K562 (cell line): ENCODE data around the gene HS2ST1. TPM values are rescaled to one million over a fixed set of nuclear protein-coding genes. Genes with fewer than 3 reads are reported as not detected.
A peak's percentile ranks its signal among the peaks of the same experiment; 100 is the strongest.

ENCODE experiments used
- ATAC-seq: fragments of 200-7000 bp; cut with Tn5 transposase; 3 replicates; pipeline ENCODE4 v1.9.1; 2020; ENCODE audit warnings: moderate library complexity
- BruUV-seq: library from RNA; stranded (reverse); fragments of 400-500 nt; replicated peaks from 2 replicates; lab custom pipeline; 2021; lab: Mats Ljungman, UMichigan
- CTCF ChIA-PET: fragments of 300-600 bp; formaldehyde crosslinking; extraction: SDS; loops from one replicate; lab custom pipeline; 2021; ENCODE audit warnings: low intra/inter-chr PET ratio; lab: Yijun Ruan, JAX
- POLR2A ChIA-PET: fragments of 300-600, 350-650 bp; sonication (Branson Sonifier 250); formaldehyde crosslinking; extraction: SDS; loops from one replicate; lab custom pipeline; 2021; ENCODE audit warnings: antibody characterized with exemption, inconsistent platforms; lab: Yijun Ruan, JAX
- DNase-seq, 4 experiments: peaks; one replicate each; pipeline versions ENCODE4 v3.0.0 to v3.0.0-alpha.2; 2011 to 2018; ENCODE audit warnings: low spot score in 3 of 4, mixed read lengths in 3 of 4; ENCODE audit errors: extremely low read depth in 1 of 4
- FAIRE-seq: peaks from 2 replicates; lab custom pipeline; 2011; peaks lifted over from hg19 to GRCh38; lab: Jason Lieb, UNC
- H2AFZ ChIP-seq: 2 replicates; pipeline ENCODE4 v1.6.0; 2011; ENCODE audit warnings: low read depth, low read length, control low read depth, inconsistent platforms
- H3K27ac ChIP-seq: fragments of 200-600 bp; 3 replicates; pipeline ENCODE4 v1.8.0; 2011; ENCODE audit warnings: low read depth, mild to moderate bottlenecking, control low read depth, inconsistent platforms, low read length, moderate library complexity, mixed read lengths; ENCODE audit errors: extremely low read depth
- H3K27me3 ChIP-seq, 2 experiments: fragments of 300-600 bp in 1 of 2; 2 replicates in 1 of 2; 3 replicates in 1 of 2; pipeline versions ENCODE4 v1.6.0 to v1.8.0; 2011; ENCODE audit warnings: inconsistent platforms in 2 of 2, low read length in 2 of 2, mild to moderate bottlenecking in 1 of 2, mixed read lengths in 1 of 2, moderate library complexity in 1 of 2; ENCODE audit not compliant: control insufficient read depth in 2 of 2, insufficient read depth in 2 of 2
- H3K36me3 ChIP-seq: fragments of 300-600 bp; 3 replicates; pipeline ENCODE4 v1.8.0; 2011; ENCODE audit warnings: mild to moderate bottlenecking, low read length, inconsistent platforms; ENCODE audit not compliant: control insufficient read depth, insufficient read depth
- H3K4me1 ChIP-seq, 2 experiments: fragments of 200-600 bp in 1 of 2; replicated peaks in 1 of 2; 2 replicates in 1 of 2; 3 replicates in 1 of 2; pipeline versions ENCODE4 v1.5.1 to v1.8.0; 2011; ENCODE audit warnings: inconsistent platforms in 2 of 2, low read length in 2 of 2, mild to moderate bottlenecking in 1 of 2, mixed read lengths in 1 of 2, moderate library complexity in 1 of 2; ENCODE audit not compliant: control insufficient read depth in 2 of 2, insufficient read depth in 2 of 2
- H3K4me2 ChIP-seq: 2 replicates; pipeline ENCODE4 v1.6.1; 2011; ENCODE audit warnings: low read length, control low read depth, inconsistent platforms, mixed read lengths; ENCODE audit not compliant: insufficient read depth
- H3K4me3 ChIP-seq: fragments of 200-600 bp; sonication (generic), shearing (Covaris generic); 2 replicates; pipeline ENCODE4 v1.5.1; 2016; ENCODE audit warnings: control low read depth, inconsistent platforms
- H3K79me2 ChIP-seq: fragments of 200-600 bp; 3 replicates; pipeline ENCODE4 v1.8.0; 2011; ENCODE audit warnings: low read length, inconsistent platforms; ENCODE audit not compliant: control insufficient read depth, insufficient read depth
- H3K9ac ChIP-seq, 2 experiments: 2 replicates each; pipeline versions ENCODE4 v1.6.0 to v1.6.1; 2011; ENCODE audit warnings: low read depth in 2 of 2, low read length in 2 of 2, control low read depth in 1 of 2, inconsistent platforms in 1 of 2, mild to moderate bottlenecking in 1 of 2, mixed read lengths in 1 of 2; ENCODE audit not compliant: insufficient read depth in 1 of 2
- H3K9me1 ChIP-seq: one replicate; pipeline ENCODE4 v1.6.0; 2011; ENCODE audit warnings: inconsistent platforms, mild to moderate bottlenecking, low read length, moderate library complexity; ENCODE audit not compliant: control insufficient read depth, insufficient read depth
- H3K9me3 ChIP-seq: replicated peaks from 2 replicates; pipeline ENCODE4 v1.5.1; 2011; ENCODE audit warnings: low read depth, low read length, inconsistent platforms; ENCODE audit not compliant: control insufficient read depth, insufficient read depth
- H4K20me1 ChIP-seq: replicated peaks from 2 replicates; pipeline ENCODE4 v1.6.1; 2011; ENCODE audit warnings: low read length, inconsistent platforms, mixed read lengths; ENCODE audit not compliant: control insufficient read depth, insufficient read depth
- E2F1 ChIP-seq: sonication (generic); formaldehyde crosslinking; IDR thresholded peaks from 2 replicates; pipeline ENCODE4 v1.8.1; 2023; ENCODE audit warnings: mild to moderate bottlenecking, missing genetic modification reagents, moderate library complexity
- E2F4 ChIP-seq: sonication (generic); formaldehyde crosslinking; IDR thresholded peaks from 2 replicates; pipeline ENCODE4 v1.8.0; 2022; ENCODE audit warnings: mild to moderate bottlenecking, low read depth, missing genetic modification reagents
- FIP1L1 ChIP-seq: fragments of 200-400 bp; formaldehyde crosslinking; IDR thresholded peaks from 2 replicates; pipeline ENCODE4 v1.6.1; 2018; ENCODE audit warnings: mild to moderate bottlenecking, low read depth, low read length; ENCODE audit not compliant: poor library complexity, severe bottlenecking
- GTF2F1 ChIP-seq: IDR thresholded peaks from 2 replicates; pipeline ENCODE4 v1.6.1; 2011; ENCODE audit warnings: low read depth, low read length, improper control_type of control experiment
- MAFF ChIP-seq: IDR thresholded peaks from 2 replicates; pipeline ENCODE4 v1.6.1; 2012; ENCODE audit warnings: low read length, improper control_type of control experiment
- MAZ ChIP-seq, 2 experiments: fragments of 450-650 bp in 1 of 2; sonication (generic) in 1 of 2; formaldehyde crosslinking; IDR thresholded peaks in 1 of 2; conservative IDR thresholded peaks in 1 of 2; 2 replicates each; pipeline versions ENCODE4 v1.4.0 to v1.5.0; 2020; ENCODE audit warnings: mild to moderate bottlenecking in 1 of 2, missing genetic modification reagents in 1 of 2
- MCM2 ChIP-seq: fragments of 450-650 bp; IDR thresholded peaks from 2 replicates; pipeline ENCODE4 v1.6.1; 2017; ENCODE audit warnings: low read depth, mild to moderate bottlenecking
- MYBL2 ChIP-seq, 2 experiments: fragments of 450-650 bp in 1 of 2; sonication (generic) in 1 of 2; formaldehyde crosslinking in 1 of 2; IDR thresholded peaks; 2 replicates each; pipeline versions ENCODE4 v1.6.1 to v1.8.1; 2017 to 2022; ENCODE audit warnings: borderline replicate concordance in 1 of 2, inconsistent platforms in 1 of 2, low read depth in 1 of 2, mild to moderate bottlenecking in 1 of 2, missing genetic modification reagents in 1 of 2, moderate library complexity in 1 of 2
- MYNN ChIP-seq, 2 experiments: sonication (generic); formaldehyde crosslinking in 1 of 2; IDR thresholded peaks; 2 replicates each; pipeline versions ENCODE4 v1.5.0 to v1.6.1; 2016 to 2020; ENCODE audit warnings: antibody characterized with exemption in 1 of 2, missing genetic modification reagents in 1 of 2
- NFYB ChIP-seq: IDR thresholded peaks from 2 replicates; pipeline ENCODE4 v1.6.1; 2011; ENCODE audit warnings: mild to moderate bottlenecking, moderate library complexity; ENCODE audit not compliant: insufficient read length; ENCODE audit errors: extremely low read depth
- ZNF316 ChIP-seq: fragments of 450-650 bp; IDR thresholded peaks from 2 replicates; pipeline ENCODE4 v1.6.1; 2016
- WGBS: fragments of 100-300 bp; shearing (Covaris generic); methylation state at CpG from one replicate; pipeline ENCODE4 v1.1.6; 2016; ENCODE audit warnings: low coverage, mixed read lengths; ENCODE audit not compliant: insufficient coverage; ENCODE audit errors: missing lambda C conversion rate; 5-methylcytosine and 5-hydroxymethylcytosine counted together
- in situ Hi-C: fragments of 300-500 bp; cut with MboI; formaldehyde crosslinking; loops from 4 replicates; pipeline ENCODE4 v1.15.0; 2018; ENCODE audit warnings: inconsistent platforms, mixed read lengths
- intact Hi-C: fragments of 100-400 bp; cut with micrococcal nuclease; formaldehyde crosslinking; loops from 2 replicates; pipeline ENCODE4 v1.14.2; 2022
- polyA plus RNA-seq, 8 experiments: library from polyadenylated mRNA; depleted of rRNA in 4 of 8; stranded (reverse) in 5 of 8; unstranded in 3 of 8; fragments of >200 nt; fragmentation: Nextera tagmentation in 2 of 8; fragmentation: Illumina TruSeq in 1 of 8; extraction: Ambion mirVana in 2 of 8; extraction: Trizol in 1 of 8; gene quantifications; 2 replicates each; pipeline versions ENCODE4 v1.2.1 to v1.2.3, GENCODE V29; 2011 to 2014; ENCODE audit warnings: inconsistent platforms in 1 of 8, missing spikeins in 1 of 8
- total RNA-seq, 7 experiments: library from RNA; depleted of rRNA in 6 of 7; stranded (reverse); fragments of >200 nt in 6 of 7; fragmentation: Illumina TruSeq in 2 of 7; extraction: Trizol in 2 of 7; gene quantifications; 2 replicates each; pipeline versions ENCODE4 v1.2.1 to v1.2.3, GENCODE V29; 2011 to 2021; ENCODE audit warnings: low replicate concordance in 1 of 7

Gene HS2ST1
- total and polyA plus RNA-seq, 9 of the 15 experiments (the other 6 are each of a cell fraction or from before 2014, with no cell fraction given), result 7.7 to 43.3 (median 25.8) TPM

- intact Hi-C loops (no loop called here), in situ Hi-C loops (no loop called here)
- Histone ChIP-seq H3K9ac (no peak overlapping the region), H3K9me3 (no peaks in the 10 kb centered on the region; the same call in 1 of the 2 replicates), H3K27ac (no peak overlapping the region), H2AFZ (no peak overlapping the region), H4K20me1 (no peaks in the 10 kb centered on the region), H3K9me1 (no peaks in the 10 kb centered on the region), H3K36me3 (no peaks in the 10 kb centered on the region), H3K4me3 (no peak overlapping the region), H3K27me3 (no peaks in the 10 kb centered on the region), H3K4me2 (no peak overlapping the region), H3K4me1 (no peaks in the 10 kb centered on the region), H3K79me2 (peaks cover 77% of the 10 kb centered on the region)
- ChIA-PET CTCF (no interaction called here), POLR2A (no interaction called here)
- 79% methylated on average over 1 of the region's 1 CpG for WGBS
- ATAC-seq (no peak), FAIRE-seq (no peak), DNase-seq (no peak)
- TF ChIP-seq MCM2, result no peak
- no peak for TF ChIP-seq MAFF
- TF ChIP-seq GTF2F1, result no peak
- BruUV-seq, result no TSS peak
Measured at GRCh38 chr1:87053446-87053845, 139.0 kb downstream of the HS2ST1 start.

GRCh38 chr1:87056974-87057373 is 142.5 kb downstream of the HS2ST1 start:
- no peaks in the 10 kb centered on the region for H3K4me1 ChIP-seq
- no peak overlapping the region for H3K4me2 ChIP-seq
- no peak overlapping the region for H3K27ac ChIP-seq
- no peak overlapping the region for H3K9ac ChIP-seq
- ChIA-PET POLR2A (no interaction called here), CTCF (interaction anchor here (0.6 kb wide), 1 partner anchor 313 kb away, joined by 3 read pairs; no protein-coding TSS in a partner anchor)
- peaks cover 68% of the 10 kb centered on the region for H3K79me2 ChIP-seq
- H3K27me3 ChIP-seq, result no peaks in the 10 kb centered on the region
- no peak for DNase-seq
- no TSS peak for BruUV-seq
- H4K20me1 ChIP-seq, result no peaks in the 10 kb centered on the region
- in situ Hi-C loops (no loop called here), intact Hi-C loops (no loop called here)
- no peak for FAIRE-seq
- ATAC-seq, result no peak
- no peaks in the 10 kb centered on the region; the same call in 1 of the 2 replicates for H3K9me3 ChIP-seq
- H3K4me3 ChIP-seq, result no peak overlapping the region
- no peaks in the 10 kb centered on the region for H3K36me3 ChIP-seq
- H2AFZ ChIP-seq, result no peak overlapping the region
- no peaks in the 10 kb centered on the region for H3K9me1 ChIP-seq
- TF ChIP-seq MYBL2 (IDR thresholded peaks at IDR 0.05; ENCODE audit: low read depth) (no peak), MYBL2 (CRISPR knock-in tag; IDR thresholded peaks at IDR 0.05; ENCODE audit: borderline replicate concordance) (no peak), MAZ (CRISPR knock-in tag; conservative IDR thresholded peaks at IDR 0.05 in 1 of 2, IDR thresholded peaks at IDR 0.05 in 1 of 2) (no peak), E2F4 (CRISPR knock-in tag) (no peak), MAFF (peak; percentile 83), E2F1 (no peak), NFYB (no peak), GTF2F1 (no peak), ZNF316 (peak; percentile 95), FIP1L1 (no peak), MYNN (IDR thresholded peaks at IDR 0.05) (no peak), MYNN (CRISPR knock-in tag; IDR thresholded peaks at IDR 0.05) (no peak)
